HepG2 (cell line): ENCODE data around the gene ARHGAP45. TPM values are rescaled to one million over a fixed set of nuclear protein-coding genes. Genes with fewer than 3 reads are reported as not detected.
A peak's percentile ranks its signal among the peaks of the same experiment; 100 is the strongest.

ENCODE experiments used
- ADNP ChIP-seq: sonication (generic); formaldehyde crosslinking; IDR thresholded peaks from 2 replicates; pipeline ENCODE4 v1.4.0; 2020; ENCODE audit warnings: missing genetic modification reagents
- CAMTA2 ChIP-seq: sonication (generic); formaldehyde crosslinking; IDR thresholded peaks from 2 replicates; pipeline ENCODE4 v1.4.0; 2020; ENCODE audit warnings: mild to moderate bottlenecking, missing genetic modification reagents, borderline replicate concordance
- CBX2 ChIP-seq, 2 experiments: fragments of 200-600 bp in 1 of 2; sonication (generic); formaldehyde crosslinking in 1 of 2; IDR thresholded peaks; 2 replicates each; pipeline versions ENCODE4 v1.7.0 to v1.8.1; 2018 to 2022; ENCODE audit warnings: low read depth in 2 of 2, low read length in 1 of 2, mild to moderate bottlenecking in 1 of 2, missing genetic modification reagents in 1 of 2
- ERF ChIP-seq: IDR thresholded peaks from 2 replicates; pipeline ENCODE4 v1.6.1; 2018; ENCODE audit warnings: missing biosample characterization, missing genetic modification reagents
- KDM2A ChIP-seq: sonication (generic); formaldehyde crosslinking; IDR thresholded peaks from 2 replicates; pipeline ENCODE4 v1.4.0; 2020; ENCODE audit warnings: low read depth, missing genetic modification reagents, borderline replicate concordance
- KDM5B ChIP-seq: sonication (generic); formaldehyde crosslinking; IDR thresholded peaks from 2 replicates; pipeline ENCODE4 v1.4.0; 2020; ENCODE audit warnings: missing genetic modification reagents, mild to moderate bottlenecking, borderline replicate concordance
- MIER3 ChIP-seq: IDR thresholded peaks from 2 replicates; pipeline ENCODE4 v1.6.1; 2016; ENCODE audit warnings: missing compliant biosample characterization, borderline replicate concordance
- PAX8 ChIP-seq: sonication (generic); formaldehyde crosslinking; IDR thresholded peaks from 2 replicates; pipeline ENCODE4 v1.8.0; 2022; ENCODE audit warnings: mild to moderate bottlenecking, missing genetic modification reagents, borderline replicate concordance
- PITX1 ChIP-seq: sonication (generic); formaldehyde crosslinking; IDR thresholded peaks from 2 replicates; pipeline ENCODE4 v1.5.1; 2020; ENCODE audit warnings: mild to moderate bottlenecking, missing genetic modification reagents
- TBX2 ChIP-seq: sonication (generic); formaldehyde crosslinking; IDR thresholded peaks from 2 replicates; pipeline ENCODE4 v1.5.0; 2020; ENCODE audit warnings: missing genetic modification reagents, mild to moderate bottlenecking, borderline replicate concordance
- THAP11 ChIP-seq: IDR thresholded peaks from 2 replicates; pipeline ENCODE4 v1.6.1; 2016; ENCODE audit warnings: missing biosample characterization, missing genetic modification reagents
- ZBTB38 ChIP-seq: sonication (generic); formaldehyde crosslinking; IDR thresholded peaks from 2 replicates; pipeline ENCODE4 v1.5.1; 2020; ENCODE audit warnings: mild to moderate bottlenecking, missing genetic modification reagents
- ZC3H13 ChIP-seq: sonication (generic); formaldehyde crosslinking; IDR thresholded peaks from 2 replicates; pipeline ENCODE4 v1.8.1; 2023; ENCODE audit warnings: mild to moderate bottlenecking, missing genetic modification reagents, moderate library complexity
- ZFY ChIP-seq: sonication (generic); formaldehyde crosslinking; IDR thresholded peaks from 2 replicates; pipeline ENCODE4 v1.4.0; 2020; ENCODE audit warnings: missing genetic modification reagents
- ZNF350 ChIP-seq: sonication (generic); formaldehyde crosslinking; IDR thresholded peaks from 2 replicates; pipeline ENCODE4 v1.4.0; 2020; ENCODE audit warnings: mild to moderate bottlenecking, low read depth, missing genetic modification reagents, borderline replicate concordance
- ZNF441 ChIP-seq: sonication (generic); formaldehyde crosslinking; IDR thresholded peaks from 2 replicates; pipeline ENCODE4 v1.7.0; 2021; ENCODE audit warnings: missing genetic modification reagents, borderline replicate concordance
- ZNF550 ChIP-seq: sonication (generic); formaldehyde crosslinking; IDR thresholded peaks from 2 replicates; pipeline ENCODE4 v1.4.0; 2020; ENCODE audit warnings: mild to moderate bottlenecking, missing genetic modification reagents, borderline replicate concordance
- ZNF7 ChIP-seq: IDR thresholded peaks from 2 replicates; pipeline ENCODE4 v1.6.1; 2016; ENCODE audit warnings: missing biosample characterization, missing genetic modification reagents
- ZSCAN12 ChIP-seq: sonication (generic); formaldehyde crosslinking; IDR thresholded peaks from 2 replicates; pipeline ENCODE4 v1.9.0; 2021; ENCODE audit warnings: mild to moderate bottlenecking, missing genetic modification reagents
- ZZZ3 ChIP-seq: sonication (generic); formaldehyde crosslinking; IDR thresholded peaks from 2 replicates; pipeline ENCODE4 v1.4.0; 2020; ENCODE audit warnings: missing genetic modification reagents, mild to moderate bottlenecking, borderline replicate concordance
- polyA plus RNA-seq, 8 experiments: library from polyadenylated mRNA; depleted of rRNA in 3 of 8; stranded (reverse) in 7 of 8; unstranded in 1 of 8; fragments of >200 nt; fragmentation: Illumina TruSeq in 4 of 8; extraction: Trizol in 4 of 8; gene quantifications; 2 replicates each; pipeline versions ENCODE4 v1.2.1 to v1.2.3, GENCODE V29; 2011 to 2016; ENCODE audit warnings: low read depth in 4 of 8, missing spikeins in 1 of 8, mixed read lengths in 1 of 8; ENCODE audit not compliant: insufficient read depth in 1 of 8
- total RNA-seq, 5 experiments: library from RNA; depleted of rRNA; stranded (reverse); fragments of >200 nt; fragmentation: Illumina TruSeq; extraction: Trizol; gene quantifications; 2 replicates each; pipeline ENCODE4 v1.2.3, GENCODE V29; 2016; ENCODE audit warnings: low read depth in 1 of 5
- TF ChIP-seq, protein P1 (sequence below), 2 experiments: fragments of 450-650 bp in 1 of 2; sonication (generic) in 1 of 2; formaldehyde crosslinking in 1 of 2; IDR thresholded peaks; 2 replicates each; pipeline versions ENCODE4 v1.6.1 to v1.8.0; 2016 to 2022; ENCODE audit warnings: antibody characterized with exemption in 1 of 2, mild to moderate bottlenecking in 1 of 2, missing genetic modification reagents in 1 of 2

Gene ARHGAP45
- total and polyA plus RNA-seq, 2 of the 13 experiments (the other 11 are each of a cell fraction or from before 2014, with no cell fraction given) = 0.84 to 32.0 TPM

DNA sequence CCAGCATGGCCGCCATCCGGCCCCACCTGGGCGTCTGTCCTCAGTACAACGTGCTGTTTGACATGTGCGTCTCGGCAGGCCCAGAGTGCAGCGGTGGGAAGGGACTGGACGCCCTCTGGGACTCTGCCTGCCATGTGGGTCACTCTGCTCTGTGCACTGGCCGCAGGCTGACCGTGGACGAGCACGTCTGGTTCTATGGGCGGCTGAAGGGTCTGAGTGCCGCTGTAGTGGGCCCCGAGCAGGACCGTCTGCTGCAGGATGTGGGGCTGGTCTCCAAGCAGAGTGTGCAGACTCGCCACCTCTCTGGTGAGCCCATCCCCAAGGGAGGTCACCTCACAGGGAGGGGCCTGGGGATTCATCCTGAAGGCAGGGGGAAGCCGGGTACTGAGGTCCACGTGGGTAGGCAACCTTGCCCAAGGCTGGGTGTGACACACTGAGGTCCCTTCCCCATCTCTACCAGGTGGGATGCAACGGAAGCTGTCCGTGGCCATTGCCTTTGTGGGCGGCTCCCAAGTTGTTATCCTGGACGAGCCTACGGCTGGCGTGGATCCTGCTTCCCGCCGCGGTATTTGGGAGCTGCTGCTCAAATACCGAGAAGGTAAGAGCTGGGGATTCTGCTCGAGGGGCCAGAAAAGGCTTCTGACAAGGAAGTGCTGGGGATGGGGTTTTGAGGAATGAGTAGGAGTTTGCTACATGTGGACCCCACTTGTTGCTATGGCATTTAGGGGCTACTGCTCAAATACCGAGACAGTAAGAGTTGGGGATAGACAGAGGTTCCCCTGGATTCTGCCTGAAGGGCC lies 15.8 kb upstream of the ARHGAP45 start (continued):
- peak; percentile 88 for TF ChIP-seq ZFY (CRISPR knock-in tag)
- no peak for TF ChIP-seq CBX2 (IDR thresholded peaks at IDR 0.05; ENCODE audit: low read depth, low read length)
- no peak for TF ChIP-seq CBX2 (CRISPR knock-in tag; IDR thresholded peaks at IDR 0.05; ENCODE audit: low read depth)
- peak; percentile 46 for TF ChIP-seq ERF
- peak; percentile 92 for TF ChIP-seq ZSCAN12
- TF ChIP-seq, protein P1, sequence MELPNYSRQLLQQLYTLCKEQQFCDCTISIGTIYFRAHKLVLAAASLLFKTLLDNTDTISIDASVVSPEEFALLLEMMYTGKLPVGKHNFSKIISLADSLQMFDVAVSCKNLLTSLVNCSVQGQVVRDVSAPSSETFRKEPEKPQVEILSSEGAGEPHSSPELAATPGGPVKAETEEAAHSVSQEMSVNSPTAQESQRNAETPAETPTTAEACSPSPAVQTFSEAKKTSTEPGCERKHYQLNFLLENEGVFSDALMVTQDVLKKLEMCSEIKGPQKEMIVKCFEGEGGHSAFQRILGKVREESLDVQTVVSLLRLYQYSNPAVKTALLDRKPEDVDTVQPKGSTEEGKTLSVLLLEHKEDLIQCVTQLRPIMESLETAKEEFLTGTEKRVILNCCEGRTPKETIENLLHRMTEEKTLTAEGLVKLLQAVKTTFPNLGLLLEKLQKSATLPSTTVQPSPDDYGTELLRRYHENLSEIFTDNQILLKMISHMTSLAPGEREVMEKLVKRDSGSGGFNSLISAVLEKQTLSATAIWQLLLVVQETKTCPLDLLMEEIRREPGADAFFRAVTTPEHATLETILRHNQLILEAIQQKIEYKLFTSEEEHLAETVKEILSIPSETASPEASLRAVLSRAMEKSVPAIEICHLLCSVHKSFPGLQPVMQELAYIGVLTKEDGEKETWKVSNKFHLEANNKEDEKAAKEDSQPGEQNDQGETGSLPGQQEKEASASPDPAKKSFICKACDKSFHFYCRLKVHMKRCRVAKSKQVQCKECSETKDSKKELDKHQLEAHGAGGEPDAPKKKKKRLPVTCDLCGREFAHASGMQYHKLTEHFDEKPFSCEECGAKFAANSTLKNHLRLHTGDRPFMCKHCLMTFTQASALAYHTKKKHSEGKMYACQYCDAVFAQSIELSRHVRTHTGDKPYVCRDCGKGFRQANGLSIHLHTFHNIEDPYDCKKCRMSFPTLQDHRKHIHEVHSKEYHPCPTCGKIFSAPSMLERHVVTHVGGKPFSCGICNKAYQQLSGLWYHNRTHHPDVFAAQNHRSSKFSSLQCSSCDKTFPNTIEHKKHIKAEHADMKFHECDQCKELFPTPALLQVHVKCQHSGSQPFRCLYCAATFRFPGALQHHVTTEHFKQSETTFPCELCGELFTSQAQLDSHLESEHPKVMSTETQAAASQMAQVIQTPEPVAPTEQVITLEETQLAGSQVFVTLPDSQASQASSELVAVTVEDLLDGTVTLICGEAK (IDR thresholded peaks at IDR 0.05) = no peak
- TF ChIP-seq, protein P1 (CRISPR knock-in tag; IDR thresholded peaks at IDR 0.05) = peak; percentile 85
- TF ChIP-seq KDM2A (CRISPR knock-in tag) = peak; percentile 83; the same call in 1 of the 2 replicates
- TF ChIP-seq ZNF350 (CRISPR knock-in tag) = peak; percentile 59
- peak; percentile 82; the same call in 1 of the 2 replicates for TF ChIP-seq PAX8 (CRISPR knock-in tag)
- TF ChIP-seq ZBTB38 (CRISPR knock-in tag) = peak; percentile 93
- no peak for TF ChIP-seq ZNF7 (CRISPR knock-in tag)
- TF ChIP-seq ADNP (CRISPR knock-in tag) = no peak
- peak; percentile 93 for TF ChIP-seq KDM5B
- TF ChIP-seq TBX2 (CRISPR knock-in tag) = peak; percentile 79
- peak; percentile 89 for TF ChIP-seq ZC3H13
- peak; percentile 30; the same call in 1 of the 2 replicates for TF ChIP-seq MIER3 (CRISPR knock-in tag)
- TF ChIP-seq ZZZ3 (CRISPR knock-in tag) = peak; percentile 62; the same call in 1 of the 2 replicates
- TF ChIP-seq CAMTA2 (CRISPR knock-in tag) = peak; percentile 35; the same call in 1 of the 2 replicates
- peak; percentile 75 for TF ChIP-seq PITX1 (CRISPR knock-in tag)
- TF ChIP-seq THAP11 = peak; percentile 39; the same call in 1 of the 2 replicates
- peak; percentile 85; the same call in 1 of the 2 replicates for TF ChIP-seq ZNF441
- 0 out of 2 replicates have a peak, but pooled peaks have one; percentile 46 for TF ChIP-seq ZNF550
